ENCODE data around the gene MINDY1. TPM values are rescaled to one million over a fixed set of nuclear protein-coding genes. Genes with fewer than 3 reads are reported as not detected.

MINDY1 gene
- total and polyA plus RNA-seq, 9 of the 15 experiments (the other 6 are each of a cell fraction or from before 2014, with no cell fraction given) = 0.49 to 11.0 (median 6.0) TPM

GRCh38 chr1:151006327-151007052 is at the start of gene MINDY1 (continued):
- TF ChIP-seq, protein P1, sequence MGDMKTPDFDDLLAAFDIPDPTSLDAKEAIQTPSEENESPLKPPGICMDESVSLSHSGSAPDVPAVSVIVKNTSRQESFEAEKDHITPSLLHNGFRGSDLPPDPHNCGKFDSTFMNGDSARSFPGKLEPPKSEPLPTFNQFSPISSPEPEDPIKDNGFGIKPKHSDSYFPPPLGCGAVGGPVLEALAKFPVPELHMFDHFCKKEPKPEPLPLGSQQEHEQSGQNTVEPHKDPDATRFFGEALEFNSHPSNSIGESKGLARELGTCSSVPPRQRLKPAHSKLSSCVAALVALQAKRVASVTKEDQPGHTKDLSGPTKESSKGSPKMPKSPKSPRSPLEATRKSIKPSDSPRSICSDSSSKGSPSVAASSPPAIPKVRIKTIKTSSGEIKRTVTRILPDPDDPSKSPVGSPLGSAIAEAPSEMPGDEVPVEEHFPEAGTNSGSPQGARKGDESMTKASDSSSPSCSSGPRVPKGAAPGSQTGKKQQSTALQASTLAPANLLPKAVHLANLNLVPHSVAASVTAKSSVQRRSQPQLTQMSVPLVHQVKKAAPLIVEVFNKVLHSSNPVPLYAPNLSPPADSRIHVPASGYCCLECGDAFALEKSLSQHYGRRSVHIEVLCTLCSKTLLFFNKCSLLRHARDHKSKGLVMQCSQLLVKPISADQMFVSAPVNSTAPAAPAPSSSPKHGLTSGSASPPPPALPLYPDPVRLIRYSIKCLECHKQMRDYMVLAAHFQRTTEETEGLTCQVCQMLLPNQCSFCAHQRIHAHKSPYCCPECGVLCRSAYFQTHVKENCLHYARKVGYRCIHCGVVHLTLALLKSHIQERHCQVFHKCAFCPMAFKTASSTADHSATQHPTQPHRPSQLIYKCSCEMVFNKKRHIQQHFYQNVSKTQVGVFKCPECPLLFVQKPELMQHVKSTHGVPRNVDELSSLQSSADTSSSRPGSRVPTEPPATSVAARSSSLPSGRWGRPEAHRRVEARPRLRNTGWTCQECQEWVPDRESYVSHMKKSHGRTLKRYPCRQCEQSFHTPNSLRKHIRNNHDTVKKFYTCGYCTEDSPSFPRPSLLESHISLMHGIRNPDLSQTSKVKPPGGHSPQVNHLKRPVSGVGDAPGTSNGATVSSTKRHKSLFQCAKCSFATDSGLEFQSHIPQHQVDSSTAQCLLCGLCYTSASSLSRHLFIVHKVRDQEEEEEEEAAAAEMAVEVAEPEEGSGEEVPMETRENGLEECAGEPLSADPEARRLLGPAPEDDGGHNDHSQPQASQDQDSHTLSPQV (IDR thresholded peaks at IDR 0.05) = 0 out of 2 replicates have a peak, but pooled peaks have one; percentile 61
- TF ChIP-seq POLR2B (IDR thresholded peaks at IDR 0.05; ENCODE audit: low read depth, partially characterized antibody) (no peak), PKNOX1 (IDR thresholded peaks at IDR 0.05) (0 out of 2 replicates have a peak, but pooled peaks have one; percentile 8), FOXM1 (IDR thresholded peaks at IDR 0.05; ENCODE audit: low read depth) (no peak), FOXM1 (CRISPR knock-in tag; IDR thresholded peaks at IDR 0.05; ENCODE audit: low read depth) (no peak), REST (IDR thresholded peaks at IDR 0.05; ENCODE audit: borderline replicate concordance) (peak; percentile 72), REST (CRISPR knock-in tag; IDR thresholded peaks at IDR 0.05; ENCODE audit: low read depth) (0 out of 2 replicates have a peak, but pooled peaks have one; percentile 28), RBM15 (IDR thresholded peaks at IDR 0.05; ENCODE audit: insufficient read depth, low read length) (no peak), HMG20B (CRISPR knock-in tag; IDR thresholded peaks at IDR 0.05) (no peak), YY1 (IDR thresholded peaks at IDR 0.05; ENCODE audit: borderline replicate concordance in 1 of 3, control insufficient read depth in 1 of 3, extremely low read depth in 1 of 3, insufficient read depth in 3 of 3, insufficient read length in 1 of 3, insufficient replicate concordance in 2 of 3, low read depth in 1 of 3, low read length in 2 of 3) (peak in 2 of 3 experiments; percentile 27 to 41), ZNF79 (CRISPR knock-in tag; IDR thresholded peaks at IDR 0.05; ENCODE audit: low read depth) (no peak), HNRNPK (IDR thresholded peaks at IDR 0.05; ENCODE audit: low read depth, low read length, poor library complexity, severe bottlenecking) (no peak), ZNF175 (CRISPR knock-in tag; IDR thresholded peaks at IDR 0.05; ENCODE audit: low read depth) (peak; percentile 30; the same call in 1 of the 2 replicates)

Data from K562 (cell line).